MM.1S (cell line): ENCODE results near the gene STX8.

Experiments used
- DNase-seq: peaks from one replicate; pipeline ENCODE4 v3.0.0-alpha.2; 2015
- H2AFZ ChIP-seq: fragments of 300-600 bp; sonication (generic); 2 replicates; pipeline ENCODE4 v1.6.0; 2016; ENCODE audit warnings: antibody characterized with exemption, low read length
- H3F3A ChIP-seq: fragments of 300-600 bp; sonication (generic); 2 replicates; pipeline ENCODE4 v1.6.1; 2016; ENCODE audit warnings: mild to moderate bottlenecking, antibody characterized with exemption, low read length, moderate library complexity, mixed read lengths; ENCODE audit not compliant: insufficient read depth
- H3K27ac ChIP-seq: fragments of 300-600 bp; sonication (generic); 2 replicates; pipeline ENCODE4 v1.5.1; 2016; ENCODE audit warnings: mild to moderate bottlenecking, low read length
- H3K27me3 ChIP-seq: fragments of 300-600 bp; sonication (generic); replicated peaks from 2 replicates; pipeline ENCODE4 v1.6.0; 2016; ENCODE audit warnings: low read length; ENCODE audit not compliant: insufficient read depth
- H3K36me3 ChIP-seq: fragments of 300-600 bp; sonication (generic); replicated peaks from 2 replicates; pipeline ENCODE4 v1.6.1; 2016; ENCODE audit warnings: mild to moderate bottlenecking, low read length, mixed read lengths; ENCODE audit not compliant: insufficient read depth
- H3K4me1 ChIP-seq: fragments of 300-600 bp; sonication (generic); 2 replicates; pipeline ENCODE4 v1.6.1; 2016; ENCODE audit warnings: low read length, mixed read lengths
- H3K4me2 ChIP-seq: fragments of 300-600 bp; sonication (generic); 2 replicates; pipeline ENCODE4 v1.6.0; 2016; ENCODE audit warnings: low read depth, low read length
- H3K4me3 ChIP-seq: fragments of 300-600 bp; sonication (generic); 2 replicates; pipeline ENCODE4 v1.5.1; 2016; ENCODE audit warnings: low read length, mixed read lengths
- H3K79me2 ChIP-seq: fragments of 300-600 bp; sonication (generic); 2 replicates; pipeline ENCODE4 v1.6.1; 2016; ENCODE audit warnings: mixed run types, low read length, mixed read lengths
- H3K9ac ChIP-seq: fragments of 300-600 bp; sonication (generic); 2 replicates; pipeline ENCODE4 v1.6.1; 2016; ENCODE audit warnings: low read length, mixed read lengths
- H3K9me2 ChIP-seq: fragments of 300-600 bp; sonication (generic); replicated peaks from 2 replicates; pipeline ENCODE4 v1.6.1; 2016; ENCODE audit warnings: mild to moderate bottlenecking, low read length, mixed read lengths; ENCODE audit not compliant: insufficient read depth
- H3K9me3 ChIP-seq: fragments of 300-600 bp; sonication (generic); replicated peaks from 2 replicates; pipeline ENCODE4 v1.6.1; 2016; ENCODE audit warnings: mild to moderate bottlenecking, low read length, mixed read lengths; ENCODE audit not compliant: insufficient read depth
- H4K20me1 ChIP-seq: fragments of 300-600 bp; sonication (generic); 2 replicates; pipeline ENCODE4 v1.6.1; 2016; ENCODE audit warnings: mild to moderate bottlenecking, low read length, moderate library complexity, mixed read lengths; ENCODE audit not compliant: insufficient read depth
- CTCF ChIP-seq: fragments of 300-600 bp; sonication (generic); IDR thresholded peaks from 2 replicates; pipeline ENCODE4 v1.5.1; 2016; ENCODE audit warnings: antibody characterized with exemption, low read length, mixed read lengths
- EZH2 ChIP-seq: fragments of 300-600 bp; sonication (generic); optimal IDR thresholded peaks from 2 replicates; pipeline ENCODE3; 2017; ENCODE audit warnings: low read depth, mild to moderate bottlenecking, antibody characterized with exemption, low read length, mixed read lengths
- EZH2phosphoT487 ChIP-seq: fragments of 300-600 bp; sonication (generic); IDR thresholded peaks from 2 replicates; pipeline ENCODE4 v1.6.1; 2018; ENCODE audit warnings: antibody characterized with exemption, low read length

The STX8 gene

GRCh38 chr17:9498490-9498889, 77.1 kb downstream of the STX8 start:
- Histone ChIP-seq H3K9ac (no peak overlapping the region), H3K36me3 (no peaks in the 10 kb centered on the region), H3K4me1 (no peaks in the 10 kb centered on the region), H3K27me3 (no peaks in the 10 kb centered on the region), H3K9me3 (no peaks in the 10 kb centered on the region), H4K20me1 (no peaks in the 10 kb centered on the region), H3K27ac (no peak overlapping the region), H3K4me2 (no peak overlapping the region), H3K9me2 (no peaks in the 10 kb centered on the region), H3K4me3 (no peak overlapping the region), H2AFZ (no peak overlapping the region), H3K79me2 (no peaks in the 10 kb centered on the region), H3F3A (no peaks in the 10 kb centered on the region)
- no peak for DNase-seq
- TF ChIP-seq CTCF (no peak), EZH2phosphoT487 (no peak)

- Histone ChIP-seq H3K36me3 (no peaks in the 10 kb centered on the region), H3K79me2 (no peaks in the 10 kb centered on the region), H4K20me1 (no peaks in the 10 kb centered on the region), H3F3A (no peaks in the 10 kb centered on the region), H3K4me3 (no peak overlapping the region), H3K9ac (no peak overlapping the region), H2AFZ (no peak overlapping the region), H3K4me1 (no peaks in the 10 kb centered on the region), H3K4me2 (no peak overlapping the region), H3K27ac (no peak overlapping the region), H3K9me3 (no peaks in the 10 kb centered on the region), H3K9me2 (no peaks in the 10 kb centered on the region), H3K27me3 (no peaks in the 10 kb centered on the region)
- TF ChIP-seq EZH2phosphoT487 (no peak), EZH2 (no peak), CTCF (no peak)
- no peak for DNase-seq
Observed at GRCh38 chr17:9488556-9488955, 87.1 kb downstream of the STX8 start.

GRCh38 chr17:9487406-9487805, 88.2 kb downstream of the STX8 start:
- H3K27me3 ChIP-seq = no peaks in the 10 kb centered on the region
- H3K79me2 ChIP-seq = no peaks in the 10 kb centered on the region
- H3K9me3 ChIP-seq = no peaks in the 10 kb centered on the region
- H3K9me2 ChIP-seq = no peaks in the 10 kb centered on the region
- H3K4me2 ChIP-seq = no peak overlapping the region
- no peak overlapping the region for H3K27ac ChIP-seq
- no peaks in the 10 kb centered on the region for H3K36me3 ChIP-seq
- no peak for DNase-seq
- no peak overlapping the region for H2AFZ ChIP-seq
- no peak overlapping the region for H3K4me3 ChIP-seq
- no peak for TF ChIP-seq EZH2phosphoT487
- TF ChIP-seq CTCF = no peak
- TF ChIP-seq EZH2 = no peak
- H3K9ac ChIP-seq = no peak overlapping the region
- no peaks in the 10 kb centered on the region for H4K20me1 ChIP-seq
- H3F3A ChIP-seq = no peaks in the 10 kb centered on the region
- no peaks in the 10 kb centered on the region for H3K4me1 ChIP-seq
